PFSK-1 (cell line): Measurements from ENCODE around the gene LPAR1.

Source experiments
- FOXP2 ChIP-seq: optimal IDR thresholded peaks from 2 replicates; pipeline ENCODE3; 2011; ENCODE audit warnings: borderline replicate concordance, control low read depth, inconsistent platforms; ENCODE audit not compliant: insufficient read depth; ENCODE audit errors: extremely low read length, extremely low read depth
- POLR2AphosphoS5 ChIP-seq: IDR thresholded peaks from 2 replicates; pipeline ENCODE4 v1.6.1; 2012; ENCODE audit warnings: low read depth, mild to moderate bottlenecking, control low read depth, low read length, moderate library complexity
- REST ChIP-seq, 2 experiments: IDR thresholded peaks; 2 replicates each; pipeline versions ENCODE4 v1.6.1 to v1.8.0; 2011 to 2012; ENCODE audit warnings: low read depth in 2 of 2, low read length in 2 of 2, control low read depth in 1 of 2, inconsistent platforms in 1 of 2, mild to moderate bottlenecking in 1 of 2, moderate library complexity in 1 of 2; ENCODE audit not compliant: insufficient read depth in 1 of 2
- SIN3A ChIP-seq: IDR thresholded peaks from 2 replicates; pipeline ENCODE4 v1.6.1; 2012; ENCODE audit warnings: mild to moderate bottlenecking, low read length, moderate library complexity, borderline replicate concordance; ENCODE audit not compliant: insufficient read depth
- TAF1 ChIP-seq: IDR thresholded peaks from 2 replicates; pipeline ENCODE4 v1.6.1; 2012; ENCODE audit warnings: low read length, control low read depth, borderline replicate concordance; ENCODE audit not compliant: insufficient read depth

Gene LPAR1

DNA sequence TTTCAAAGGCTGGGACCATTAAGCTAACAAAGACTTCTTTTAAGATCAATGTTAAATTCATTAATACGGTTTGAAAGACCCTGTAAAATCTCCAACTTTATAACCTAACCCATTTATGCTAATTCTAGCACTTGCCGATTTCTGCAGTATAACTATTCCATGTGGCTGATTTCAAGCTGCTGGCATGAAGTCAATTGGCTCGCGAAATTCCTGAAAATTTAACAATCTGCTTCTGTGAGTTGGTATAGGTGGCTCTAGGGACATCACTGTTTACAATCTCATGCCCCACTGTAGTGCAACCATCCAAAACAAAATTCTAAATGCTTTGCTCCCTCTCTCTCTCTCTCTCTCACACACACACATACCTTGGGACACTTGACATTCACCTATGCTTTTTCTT is 70.2 kb downstream of the LPAR1 start:
- TF ChIP-seq REST (IDR thresholded peaks at IDR 0.05; ENCODE audit: insufficient read depth in 1 of 2, low read depth in 2 of 2, low read length in 2 of 2) (no peak), POLR2AphosphoS5 (no peak), SIN3A (no peak), TAF1 (no peak), FOXP2 (no peak)

GRCh38 chr9:110967196-110967595 is 71.1 kb downstream of the LPAR1 start:
- TF ChIP-seq REST (IDR thresholded peaks at IDR 0.05; ENCODE audit: insufficient read depth in 1 of 2, low read depth in 2 of 2, low read length in 2 of 2) (no peak), TAF1 (no peak), FOXP2 (no peak), POLR2AphosphoS5 (no peak), SIN3A (no peak)

DNA sequence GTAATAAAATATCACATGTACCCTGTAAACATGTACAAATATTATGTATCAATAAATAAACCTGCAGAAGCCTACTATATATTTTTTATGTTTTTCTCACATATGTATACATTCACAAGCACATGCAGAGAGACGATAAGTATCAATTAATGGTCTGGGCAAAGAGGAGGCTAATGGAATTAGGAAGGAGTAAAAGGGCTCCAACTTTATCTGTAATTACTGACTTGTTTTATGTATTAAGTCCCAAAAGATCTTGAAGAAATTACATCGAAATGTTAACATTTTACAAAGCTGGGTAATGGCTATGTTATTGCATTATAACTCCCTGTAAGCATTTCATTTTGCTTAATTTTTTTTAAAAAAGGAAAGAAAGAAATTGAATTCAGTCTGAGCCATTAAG is 78.0 kb downstream of the LPAR1 start:
- TF ChIP-seq POLR2AphosphoS5 (no peak), TAF1 (no peak), REST (IDR thresholded peaks at IDR 0.05; ENCODE audit: insufficient read depth in 1 of 2, low read depth in 2 of 2, low read length in 2 of 2) (no peak), SIN3A (no peak), FOXP2 (no peak)

- no peak for TF ChIP-seq TAF1
Observed at GRCh38 chr9:110958847-110959246, 79.4 kb downstream of the LPAR1 start.

GRCh38 chr9:110954822-110955291 is 83.4 kb downstream of the LPAR1 start:
- TF ChIP-seq POLR2AphosphoS5 (no peak), TAF1 (no peak), SIN3A (no peak), REST (IDR thresholded peaks at IDR 0.05; ENCODE audit: insufficient read depth in 1 of 2, low read depth in 2 of 2, low read length in 2 of 2) (no peak), FOXP2 (no peak)

GRCh38 chr9:110952540-110952859 is 85.8 kb downstream of the LPAR1 start:
- no peak for TF ChIP-seq POLR2AphosphoS5
- no peak for TF ChIP-seq SIN3A
- TF ChIP-seq FOXP2, result no peak
- no peak for TF ChIP-seq REST (IDR thresholded peaks at IDR 0.05; ENCODE audit: insufficient read depth in 1 of 2, low read depth in 2 of 2, low read length in 2 of 2)
- TF ChIP-seq TAF1, result no peak
